AG04450 (cell line): Measurements from ENCODE around the gene RNGTT. TPM values are rescaled to one million over a fixed set of nuclear protein-coding genes. Genes with fewer than 3 reads are reported as not detected.

Source experiments
- CTCF ChIA-PET: fragments of 300-600, 350-600 bp; formaldehyde crosslinking; extraction: SDS; loops from one replicate; lab custom pipeline; 2022; ENCODE audit warnings: antibody characterized with exemption, inconsistent platforms; lab: Charles Lee
- POLR2A ChIA-PET: fragments of 350-600 bp; formaldehyde crosslinking; extraction: SDS; loops from one replicate; lab custom pipeline; 2021; ENCODE audit warnings: antibody characterized with exemption, inconsistent platforms; lab: Yijun Ruan, JAX
- DNase-seq: peaks from one replicate; pipeline ENCODE4 v3.0.0-alpha.2; 2011; ENCODE audit warnings: low read depth, low spot score
- H3K27ac ChIP-seq: one replicate; pipeline ENCODE4 v1.5.1; 2012; ENCODE audit warnings: low read depth, low read length, control low read depth
- H3K27me3 ChIP-seq: one replicate; pipeline ENCODE4 v1.6.0; 2012; ENCODE audit warnings: low read length; ENCODE audit not compliant: control insufficient read depth, insufficient read depth
- H3K4me3 ChIP-seq: 2 replicates; pipeline ENCODE4 v1.5.1; 2011; ENCODE audit warnings: mild to moderate bottlenecking, low read depth, low read length, control low read depth
- H3K9me3 ChIP-seq: 2 replicates; pipeline ENCODE4 v1.5.1; 2012; ENCODE audit warnings: low read length; ENCODE audit not compliant: control insufficient read depth, insufficient read depth
- CTCF ChIP-seq: IDR thresholded peaks from 2 replicates; pipeline ENCODE4 v1.5.1; 2011; ENCODE audit warnings: low read depth, low read length, control low read depth, inconsistent platforms
- polyA plus RNA-seq: library from polyadenylated mRNA; depleted of rRNA; stranded (reverse); fragments of >200 nt; gene quantifications from 2 replicates; pipeline ENCODE4 v1.2.3, GENCODE V29; 2011

Gene RNGTT
- polyA plus RNA-seq, 1 experiment: 11.2 TPM

GRCh38 chr6:88631830-88632229 lies 331.6 kb downstream of the RNGTT start:
- no peak for TF ChIP-seq CTCF
- no peaks in the 10 kb centered on the region for H3K9me3 ChIP-seq
- no peak for DNase-seq
- CTCF ChIA-PET: no interaction called here
- no peak overlapping the region for H3K27ac ChIP-seq
- POLR2A ChIA-PET: no interaction called here
- H3K27me3 ChIP-seq: no peaks in the 10 kb centered on the region
- H3K4me3 ChIP-seq: no peak overlapping the region

GRCh38 chr6:88629838-88630494 lies 333.5 kb downstream of the RNGTT start:
- Histone ChIP-seq H3K27ac (no peak overlapping the region), H3K4me3 (no peak overlapping the region), H3K9me3 (no peaks in the 10 kb centered on the region), H3K27me3 (no peaks in the 10 kb centered on the region)
- no peak for DNase-seq
- CTCF ChIA-PET: interaction anchor here (0.6 to 1.2 kb wide), 2 partner anchors 11 to 151 kb away, joined by 3 to 4 read pairs; no protein-coding TSS in a partner anchor
- POLR2A ChIA-PET: no interaction called here
- no peak for TF ChIP-seq CTCF

- Histone ChIP-seq H3K27ac (no peak overlapping the region), H3K27me3 (no peaks in the 10 kb centered on the region), H3K4me3 (no peak overlapping the region), H3K9me3 (no peaks in the 10 kb centered on the region)
- POLR2A ChIA-PET: no interaction called here
- DNase-seq: no peak
- CTCF ChIA-PET: no interaction called here
- no peak for TF ChIP-seq CTCF
Measured at GRCh38 chr6:88626460-88626859, 337.0 kb downstream of the RNGTT start.

GRCh38 chr6:88623531-88623930 lies 339.9 kb downstream of the RNGTT start:
- POLR2A ChIA-PET: no interaction called here
- CTCF ChIA-PET: no interaction called here
- no peak overlapping the region for H3K4me3 ChIP-seq
- H3K9me3 ChIP-seq: no peaks in the 10 kb centered on the region
- no peak for DNase-seq
- no peaks in the 10 kb centered on the region for H3K27me3 ChIP-seq
- no peak overlapping the region for H3K27ac ChIP-seq
- TF ChIP-seq CTCF: no peak

DNA sequence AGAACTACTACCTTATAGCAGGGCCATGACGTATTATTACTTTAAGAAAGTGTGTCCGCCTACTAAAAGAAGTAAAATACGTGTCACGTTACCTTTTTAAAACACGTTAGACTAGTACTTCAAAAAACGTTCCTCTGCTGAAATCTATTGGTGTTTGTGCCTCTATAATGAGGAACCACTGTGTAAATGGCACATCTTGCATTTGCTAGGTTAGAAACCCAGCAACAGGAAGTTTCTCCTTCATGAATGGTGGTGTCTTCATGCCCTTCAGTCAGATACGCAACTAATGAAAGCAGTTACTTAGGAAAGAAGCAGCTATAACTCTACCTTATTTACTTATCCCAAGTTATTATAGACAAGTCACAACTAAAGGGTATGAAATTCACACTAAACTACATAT lies 343.5 kb downstream of the RNGTT start:
- CTCF ChIA-PET: no interaction called here
- no peak overlapping the region for H3K4me3 ChIP-seq
- no peak for DNase-seq
- TF ChIP-seq CTCF: no peak
- POLR2A ChIA-PET: no interaction called here
- H3K27me3 ChIP-seq: no peaks in the 10 kb centered on the region
- H3K9me3 ChIP-seq: no peaks in the 10 kb centered on the region
- no peak overlapping the region for H3K27ac ChIP-seq
